Esophagus squamous epithelium (tissue), 4 donors: ENCODE results near the gene ABHD11.

Experiments used
- CTCF ChIP-seq, 6 experiments: fragments of 450-650 bp in 4 of 6; fragments of 200-600 bp in 2 of 6; sonication (generic) in 2 of 6; IDR thresholded peaks; one replicate each; pipeline ENCODE4 v1.5.1; 2016 to 2019; ENCODE audit warnings: antibody characterized with exemption in 6 of 6, mild to moderate bottlenecking in 4 of 6, moderate library complexity in 4 of 6
- POLR2A ChIP-seq, 4 donors: fragments of 450-650 bp; IDR thresholded peaks; one replicate each; pipeline ENCODE4 v1.6.1; 2017; ENCODE audit warnings: antibody characterized with exemption in 4 of 4, mild to moderate bottlenecking in 4 of 4, moderate library complexity in 3 of 4

GRCh38 chr7:73700581-73701134 is 37.9 kb downstream of the ABHD11 start:
- TF ChIP-seq CTCF (IDR thresholded peaks at IDR 0.05) (no peak), POLR2A (IDR thresholded peaks at IDR 0.05) (no peak)
